Activated CD4-positive, alpha-beta T cell treated with anti-CD3 and anti-CD28 coated beads, Interleukin-2, Interleukin-4, amounts not matched to agents 100 ng/mL and 50 ng/mL, durations not matched to agents 16 hours and 8 hours (primary cell): ENCODE data around the gene ANKRD11.
"Not testable (repeated sequence)": the region's sequence is repeated elsewhere in the genome, so short reads cannot be mapped to it uniquely, and the experiment has no call there.

Experiments used
- DNase-seq: peaks from one replicate; pipeline ENCODE4 v3.0.0-alpha.2; 2020; ENCODE audit warnings: low spot score

The ANKRD11 gene

GRCh38 chr16:89450537-89450936 lies 39.8 kb downstream of the ANKRD11 start:
- no peak for DNase-seq

DNA sequence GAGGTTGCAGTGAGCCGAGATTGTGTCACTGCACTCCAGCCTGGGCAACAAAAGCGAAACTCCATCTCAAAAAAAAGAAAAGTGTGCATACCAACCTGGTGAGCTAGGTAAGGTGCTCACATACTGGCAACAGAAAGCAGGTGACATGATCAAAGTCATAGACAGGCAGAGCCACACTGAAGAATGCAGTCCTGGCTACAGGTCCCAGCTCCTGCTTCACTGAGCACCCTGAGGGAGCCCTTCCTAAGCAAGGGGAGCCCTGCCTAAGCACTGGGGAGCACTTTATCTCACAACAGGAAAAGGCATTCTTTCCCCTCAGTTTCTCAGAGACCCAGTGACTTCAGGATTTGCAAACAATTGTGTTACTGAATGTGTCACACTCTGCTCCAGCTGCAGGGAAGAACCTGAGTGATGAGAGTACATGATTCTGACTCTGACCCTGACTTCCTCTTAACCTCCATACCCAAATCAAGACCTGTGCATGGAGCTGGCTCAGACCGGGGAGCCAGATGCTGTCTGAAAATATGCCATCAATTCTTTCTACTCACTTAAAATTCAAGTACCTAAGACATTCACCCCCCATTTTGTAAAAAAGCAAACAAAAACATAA lies 40.5 kb downstream of the ANKRD11 start:
- no peak for DNase-seq

DNA sequence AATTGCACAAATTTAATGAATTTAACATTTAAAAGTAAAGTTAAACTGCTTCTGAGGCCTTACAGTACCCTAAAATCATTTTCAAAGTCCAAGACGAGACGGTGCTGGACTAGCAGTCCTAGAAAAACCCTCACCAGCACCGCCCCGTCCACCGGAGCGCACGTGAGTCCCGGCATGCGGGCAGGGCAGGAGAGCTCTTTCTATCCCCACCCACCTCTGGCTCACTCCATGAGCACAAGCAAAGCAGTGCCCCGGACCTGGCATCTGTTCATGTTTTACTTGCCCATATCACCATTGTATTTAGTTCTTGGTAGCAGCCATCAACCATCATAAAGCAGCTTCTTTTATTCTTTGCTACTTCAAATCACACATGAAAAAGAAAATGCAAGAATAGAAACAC lies 41.7 kb downstream of the ANKRD11 start:
- DNase-seq: no peak

DNA sequence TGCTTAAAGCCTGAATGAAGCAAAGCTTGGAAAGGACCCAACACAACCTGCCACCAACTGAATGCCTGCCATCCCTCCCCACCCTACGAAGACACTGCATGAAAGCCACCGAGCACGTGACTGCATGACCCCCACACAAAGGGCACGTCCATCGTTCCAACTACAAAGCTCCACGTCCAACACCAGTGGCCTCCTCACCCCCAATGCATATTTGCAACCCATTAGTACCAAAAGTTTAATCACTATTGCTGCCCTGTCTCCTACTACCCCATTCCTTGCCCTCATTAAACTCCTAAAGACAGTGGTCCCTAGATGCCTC lies 43.4 kb downstream of the ANKRD11 start:
- DNase-seq: no peak

DNA sequence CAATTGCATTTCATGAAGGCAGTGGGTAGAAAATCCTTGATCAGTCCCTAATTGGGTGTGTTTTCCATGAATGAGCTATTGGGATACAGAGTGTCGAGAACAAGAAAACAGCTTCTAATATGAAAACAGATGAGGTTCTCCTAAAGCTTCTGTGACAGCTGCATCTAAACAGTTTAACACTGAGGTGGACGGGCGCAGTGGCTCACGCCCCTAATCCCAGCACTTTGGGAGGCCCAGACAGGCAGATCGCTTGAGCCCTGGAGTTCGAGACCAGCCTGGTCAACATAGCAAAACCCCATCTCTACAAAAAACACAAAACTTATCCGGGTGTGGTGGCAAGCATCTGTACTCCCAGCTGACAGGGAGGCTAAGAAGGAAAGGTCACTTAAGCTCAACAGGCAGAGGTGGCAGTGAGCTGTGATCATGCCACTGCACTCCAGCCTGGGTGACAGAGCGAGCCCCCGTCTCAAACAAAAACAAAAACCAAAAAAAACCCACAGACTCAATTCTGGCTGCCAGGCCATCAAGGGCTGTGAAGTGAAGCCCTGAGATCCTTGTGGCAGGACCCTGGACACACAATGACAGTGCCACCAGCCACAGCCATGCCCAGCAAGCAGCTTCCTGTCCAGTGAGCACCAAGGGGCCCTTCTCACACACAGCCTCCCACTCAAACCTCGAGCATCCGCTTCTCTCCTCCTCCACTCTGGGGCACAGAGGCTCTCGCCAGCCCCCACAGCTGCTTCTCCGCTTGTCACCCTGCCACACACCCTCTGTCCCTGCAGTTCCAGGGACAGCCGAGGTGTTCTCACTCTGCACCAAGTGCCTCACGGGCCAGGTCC lies 44.0 kb downstream of the ANKRD11 start:
- DNase-seq: no peak

- no peak for DNase-seq
Measured at GRCh38 chr16:89445166-89445565, 45.2 kb downstream of the ANKRD11 start.

DNA sequence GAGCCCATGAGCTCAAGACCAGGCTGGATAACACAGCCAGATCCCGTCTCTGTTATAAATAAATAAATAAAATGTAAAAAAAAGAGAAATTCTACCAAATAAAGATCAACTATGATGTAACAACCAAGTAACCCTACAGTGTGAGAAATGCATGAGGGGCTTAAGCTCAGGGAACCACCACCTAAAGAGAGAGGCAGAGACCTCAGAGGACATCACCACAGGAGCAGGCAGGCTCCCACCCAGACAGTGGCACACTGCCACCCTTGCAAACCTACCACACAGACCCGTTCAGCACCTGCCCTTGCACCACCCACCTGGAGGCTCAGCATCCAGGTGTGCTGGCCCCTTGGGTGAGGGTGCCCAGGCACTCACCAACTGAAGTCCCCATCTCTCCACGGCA lies 45.6 kb downstream of the ANKRD11 start:
- no peak for DNase-seq

- no peak for DNase-seq
Measured at GRCh38 chr16:89444151-89444723, 46.1 kb downstream of the ANKRD11 start.

GRCh38 chr16:89443727-89444084 lies 46.7 kb downstream of the ANKRD11 start:
- no peak for DNase-seq

- DNase-seq: no peak
Measured at GRCh38 chr16:89442990-89443726, 47.2 kb downstream of the ANKRD11 start.

GRCh38 chr16:89442588-89442987 lies 47.8 kb downstream of the ANKRD11 start:
- DNase-seq: no peak

GRCh38 chr16:89439659-89440058 lies 50.7 kb downstream of the ANKRD11 start:
- DNase-seq: no peak

- DNase-seq: no peak
Measured at GRCh38 chr16:89437991-89438390, 52.4 kb downstream of the ANKRD11 start.

GRCh38 chr16:89437251-89437987 lies 52.9 kb downstream of the ANKRD11 start:
- no peak for DNase-seq

- DNase-seq: no peak
Measured at GRCh38 chr16:89436366-89436765, 54.0 kb downstream of the ANKRD11 start.

DNA sequence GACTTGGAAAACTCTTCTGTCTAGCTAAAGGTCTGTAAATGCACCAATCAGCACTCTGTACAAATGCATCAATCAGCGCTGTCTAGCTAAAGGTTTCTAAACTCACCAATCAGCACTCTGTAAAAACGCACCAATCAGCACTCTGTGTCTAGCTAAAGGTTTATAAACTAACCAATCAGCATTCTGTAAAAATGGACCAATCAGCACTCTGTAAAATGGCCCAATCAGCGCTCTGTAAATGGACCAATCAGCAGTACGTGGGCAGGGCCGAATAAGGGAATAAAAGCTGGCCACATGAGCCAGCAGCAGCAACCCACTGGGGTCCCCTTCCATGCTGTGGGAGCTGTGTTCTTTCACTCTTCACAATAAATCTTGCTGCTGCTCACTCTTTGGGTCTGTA lies 55.3 kb downstream of the ANKRD11 start:
- not testable (repeated sequence) for DNase-seq

- DNase-seq: no peak
Measured at GRCh38 chr16:89434490-89434889, 55.9 kb downstream of the ANKRD11 start.

DNA sequence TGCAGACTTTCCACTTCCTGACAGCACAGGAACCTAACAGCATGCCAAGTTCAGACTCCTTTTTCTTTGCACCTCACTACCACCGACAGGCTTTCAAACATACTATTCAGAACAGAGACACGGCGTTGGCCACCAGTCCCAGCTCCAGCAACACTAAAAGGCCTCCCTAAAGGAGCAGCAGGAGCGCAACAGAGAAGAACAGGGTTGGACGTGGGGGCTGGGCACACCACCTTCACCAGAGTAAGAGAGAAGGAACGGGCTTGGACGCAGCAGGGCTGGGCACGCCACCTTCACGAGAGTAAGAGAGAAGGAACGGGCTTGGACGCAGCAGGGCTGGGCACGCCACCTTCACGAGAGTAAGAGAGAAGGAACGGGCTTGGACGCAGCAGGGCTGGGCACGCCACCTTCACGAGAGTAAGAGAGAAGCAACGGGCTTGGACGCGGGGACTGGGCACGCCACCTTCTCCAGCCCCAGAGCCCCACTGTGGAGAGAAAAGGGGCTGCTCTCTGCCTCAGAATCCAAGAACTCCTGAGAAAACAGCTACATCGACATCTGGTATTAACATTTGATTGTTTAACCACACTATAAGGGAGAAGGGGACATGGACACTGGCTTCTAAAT lies 56.9 kb downstream of the ANKRD11 start:
- not testable (repeated sequence) for DNase-seq

- DNase-seq: no peak
Measured at GRCh38 chr16:89431630-89432029, 58.7 kb downstream of the ANKRD11 start.

GRCh38 chr16:89431158-89431584 lies 59.2 kb downstream of the ANKRD11 start:
- DNase-seq: no peak

- no peak for DNase-seq
Measured at GRCh38 chr16:89430436-89431157, 59.8 kb downstream of the ANKRD11 start.
